WTC11 (cell line): Measurements from ENCODE around the gene VAC14. TPM values are rescaled to one million over a fixed set of nuclear protein-coding genes. Genes with fewer than 3 reads are reported as not detected.

Experiments
- ATAC-seq: fragments of 200-7000 bp; cut with Tn5 transposase; 2 replicates; pipeline ENCODE4 v1.10.0; 2021; ENCODE audit warnings: mild to moderate bottlenecking, moderate library complexity
- CTCF ChIA-PET: fragments of 300-600 bp; sonication (Branson Sonifier 250); formaldehyde crosslinking; loops from one replicate; lab custom pipeline; 2021; ENCODE audit warnings: antibody characterized with exemption; lab: Charles Lee
- POLR2A ChIA-PET: fragments of 350-600 bp; sonication (Branson Sonifier 250); formaldehyde crosslinking; loops from one replicate; lab custom pipeline; 2021; ENCODE audit warnings: antibody characterized with exemption; lab: Charles Lee
- DNase-seq: peaks from one replicate; pipeline ENCODE4 v3.0.0; 2021; ENCODE audit warnings: low spot score
- H3K27ac Mint-ChIP-seq: 2 replicates; pipeline ENCODE4 v1.8.0; 2021; ENCODE audit warnings: mixed read lengths
- H3K27me3 Mint-ChIP-seq: 2 replicates; pipeline ENCODE4 v1.8.0; 2021; ENCODE audit warnings: low read depth, mild to moderate bottlenecking, moderate library complexity, mixed read lengths
- H3K36me3 Mint-ChIP-seq: 2 replicates; pipeline ENCODE4 v1.8.0; 2021; ENCODE audit warnings: mixed read lengths
- H3K4me1 Mint-ChIP-seq: 2 replicates; pipeline ENCODE4 v1.8.0; 2022; ENCODE audit warnings: mixed read lengths
- H3K4me3 Mint-ChIP-seq: 2 replicates; pipeline ENCODE4 v1.8.0; 2021; ENCODE audit warnings: mild to moderate bottlenecking, moderate library complexity, mixed read lengths
- H3K9me3 Mint-ChIP-seq: 2 replicates; pipeline ENCODE4 v1.8.0; 2021; ENCODE audit warnings: mixed read lengths
- ARID4B ChIP-seq: sonication (generic); formaldehyde crosslinking; IDR thresholded peaks from 2 replicates; pipeline ENCODE4 v1.8.0; 2023; ENCODE audit warnings: missing genetic modification reagents, mild to moderate bottlenecking, borderline replicate concordance
- ATF1 ChIP-seq: sonication (generic); formaldehyde crosslinking; IDR thresholded peaks from 2 replicates; pipeline ENCODE4 v1.8.1; 2023; ENCODE audit warnings: mild to moderate bottlenecking, moderate library complexity, missing genetic modification reagents
- ETV6 ChIP-seq: sonication (generic); formaldehyde crosslinking; IDR thresholded peaks from 2 replicates; pipeline ENCODE4 v1.8.1; 2022; ENCODE audit warnings: mild to moderate bottlenecking, missing genetic modification reagents
- GABPB1 ChIP-seq: sonication (generic); formaldehyde crosslinking; IDR thresholded peaks from 2 replicates; pipeline ENCODE4 v1.8.1; 2023; ENCODE audit warnings: mild to moderate bottlenecking, missing genetic modification reagents
- GRHL2 ChIP-seq: fragments of 250-450 bp; sonication (Bioruptor Pico); IDR thresholded peaks from 2 replicates; pipeline ENCODE4 v1.8.0; 2022; ENCODE audit warnings: mild to moderate bottlenecking, moderate library complexity; ENCODE audit not compliant: insufficient replicate concordance, severe bottlenecking
- JAZF1 ChIP-seq: fragments of 250-450 bp; sonication (Bioruptor Pico); IDR thresholded peaks from 2 replicates; pipeline ENCODE4 v1.9.0; 2021; ENCODE audit warnings: moderate library complexity, mild to moderate bottlenecking, inconsistent platforms
- MXD4 ChIP-seq: fragments of 250-450 bp; sonication (Bioruptor Pico); IDR thresholded peaks from 2 replicates; pipeline ENCODE4 v1.8.0; 2021; ENCODE audit warnings: mild to moderate bottlenecking, moderate library complexity, borderline replicate concordance
- NFE2L1 ChIP-seq: sonication (generic); formaldehyde crosslinking; IDR thresholded peaks from 2 replicates; pipeline ENCODE4 v1.8.1; 2023; ENCODE audit warnings: missing genetic modification reagents
- RELA ChIP-seq: sonication (generic); formaldehyde crosslinking; IDR thresholded peaks from 2 replicates; pipeline ENCODE4 v1.8.1; 2022; ENCODE audit warnings: missing genetic modification reagents, mild to moderate bottlenecking, borderline replicate concordance
- ZNF281 ChIP-seq: sonication (generic); formaldehyde crosslinking; IDR thresholded peaks from 2 replicates; pipeline ENCODE4 v1.8.0; 2023; ENCODE audit warnings: mild to moderate bottlenecking, missing genetic modification reagents
- ZNF512 ChIP-seq: sonication (generic); formaldehyde crosslinking; IDR thresholded peaks from 2 replicates; pipeline ENCODE4 v1.8.1; 2022; ENCODE audit warnings: missing genetic modification reagents, borderline replicate concordance
- total RNA-seq: library from RNA; stranded (reverse); gene quantifications from 3 replicates; pipeline ENCODE4 v1.2.3, GENCODE V29; 2021
- TF ChIP-seq, protein P1 (sequence below): sonication (generic); formaldehyde crosslinking; IDR thresholded peaks from 2 replicates; pipeline ENCODE4 v1.8.1; 2022; ENCODE audit warnings: mild to moderate bottlenecking, missing genetic modification reagents, moderate library complexity, borderline replicate concordance
- TF ChIP-seq, protein P2 (sequence below): fragments of 250-450 bp; sonication (Bioruptor Pico); IDR thresholded peaks from 2 replicates; pipeline ENCODE4 v1.9.0; 2021; ENCODE audit warnings: mild to moderate bottlenecking
- TF ChIP-seq, protein P3 (sequence below): sonication (generic); formaldehyde crosslinking; conservative IDR thresholded peaks from 2 replicates; pipeline ENCODE4 v1.8.1; 2023; ENCODE audit warnings: mild to moderate bottlenecking, low read depth, missing genetic modification reagents, moderate library complexity
- TF ChIP-seq, protein P4 (sequence below): sonication (generic); formaldehyde crosslinking; IDR thresholded peaks from 2 replicates; pipeline ENCODE4 v1.8.1; 2023; ENCODE audit warnings: mild to moderate bottlenecking, missing genetic modification reagents, borderline replicate concordance

The VAC14 gene
- total RNA-seq, 1 experiment from 2014 or later = 60.1 TPM

DNA sequence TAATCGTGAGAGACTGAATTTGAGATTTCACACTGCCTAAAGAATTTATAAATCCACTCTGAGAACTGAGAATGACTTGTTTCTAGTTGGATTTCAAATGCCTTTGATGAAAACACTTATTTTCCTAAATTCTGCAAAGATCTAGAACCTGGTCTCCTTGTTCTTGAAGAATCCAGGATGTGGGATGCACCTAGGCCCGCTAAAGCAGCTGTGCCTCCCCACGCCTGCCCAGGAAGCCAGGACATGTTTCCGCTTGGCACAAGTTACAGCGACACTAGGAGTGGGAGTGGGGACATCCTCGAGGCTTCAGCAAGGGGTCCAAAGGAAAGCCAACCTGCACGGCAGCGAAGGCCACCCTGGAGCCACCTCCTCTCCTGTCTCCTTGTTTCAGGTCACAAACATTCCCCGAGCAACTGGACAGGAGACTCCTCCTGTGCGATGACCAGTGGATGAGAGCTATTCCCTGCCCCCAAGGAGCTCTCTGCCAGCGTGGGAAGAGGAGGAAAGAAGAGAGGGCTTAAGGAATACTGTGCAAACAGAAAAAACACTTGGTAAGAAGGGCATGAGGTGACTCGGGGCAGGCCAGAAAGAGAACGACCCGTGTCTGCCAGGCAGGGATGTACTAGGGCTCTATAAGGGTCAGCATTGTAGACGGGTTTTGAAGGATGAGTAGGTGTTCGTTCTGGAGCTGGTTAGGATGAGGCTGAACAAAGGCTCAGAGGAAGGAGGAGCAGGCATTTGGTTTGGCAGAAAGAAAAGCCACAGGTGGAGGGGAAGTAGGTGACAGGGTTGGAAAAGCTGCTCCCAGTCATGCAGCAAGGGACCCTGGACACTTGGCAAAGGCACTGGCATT is 11.1 kb downstream of the VAC14 start (continued):
- no peak for TF ChIP-seq ARID4B (CRISPR knock-in tag)
- no peak for TF ChIP-seq JAZF1 (CRISPR knock-in tag)
- no peak for TF ChIP-seq ATF1
- TF ChIP-seq MXD4 (CRISPR knock-in tag) = no peak
- no peak for TF ChIP-seq RELA (CRISPR knock-in tag)
- no peak for TF ChIP-seq ETV6
- TF ChIP-seq, protein P1, sequence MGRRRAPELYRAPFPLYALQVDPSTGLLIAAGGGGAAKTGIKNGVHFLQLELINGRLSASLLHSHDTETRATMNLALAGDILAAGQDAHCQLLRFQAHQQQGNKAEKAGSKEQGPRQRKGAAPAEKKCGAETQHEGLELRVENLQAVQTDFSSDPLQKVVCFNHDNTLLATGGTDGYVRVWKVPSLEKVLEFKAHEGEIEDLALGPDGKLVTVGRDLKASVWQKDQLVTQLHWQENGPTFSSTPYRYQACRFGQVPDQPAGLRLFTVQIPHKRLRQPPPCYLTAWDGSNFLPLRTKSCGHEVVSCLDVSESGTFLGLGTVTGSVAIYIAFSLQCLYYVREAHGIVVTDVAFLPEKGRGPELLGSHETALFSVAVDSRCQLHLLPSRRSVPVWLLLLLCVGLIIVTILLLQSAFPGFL (CRISPR knock-in tag) = no peak
- TF ChIP-seq GRHL2 (CRISPR knock-in tag) = no peak
- no peak for TF ChIP-seq ZNF512 (CRISPR knock-in tag)
- no peak for TF ChIP-seq ZNF281 (CRISPR knock-in tag)

- Mint-ChIP-seq H3K36me3 (peaks cover 15% of the 10 kb centered on the region), H3K27me3 (no peaks in the 10 kb centered on the region), H3K4me3 (no peak overlapping the region), H3K27ac (peak overlapping the region; percentile 81), H3K4me1 (peaks cover 20% of the 10 kb centered on the region), H3K9me3 (no peaks in the 10 kb centered on the region)
- no peak; the same call in 1 of the 2 replicates for ATAC-seq
- DNase-seq = peak; percentile 60
- POLR2A ChIA-PET = no interaction called here
- CTCF ChIA-PET = interaction anchor here (1.3 kb wide), 2 partner anchors 14 to 51 kb away, joined by 3 to 5 read pairs; no protein-coding TSS in a partner anchor
- TF ChIP-seq, protein P2, sequence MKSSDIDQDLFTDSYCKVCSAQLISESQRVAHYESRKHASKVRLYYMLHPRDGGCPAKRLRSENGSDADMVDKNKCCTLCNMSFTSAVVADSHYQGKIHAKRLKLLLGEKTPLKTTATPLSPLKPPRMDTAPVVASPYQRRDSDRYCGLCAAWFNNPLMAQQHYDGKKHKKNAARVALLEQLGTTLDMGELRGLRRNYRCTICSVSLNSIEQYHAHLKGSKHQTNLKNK = no peak
- TF ChIP-seq GABPB1 (CRISPR knock-in tag) (no peak), NFE2L1 (CRISPR knock-in tag) (no peak)
- TF ChIP-seq, protein P3, sequence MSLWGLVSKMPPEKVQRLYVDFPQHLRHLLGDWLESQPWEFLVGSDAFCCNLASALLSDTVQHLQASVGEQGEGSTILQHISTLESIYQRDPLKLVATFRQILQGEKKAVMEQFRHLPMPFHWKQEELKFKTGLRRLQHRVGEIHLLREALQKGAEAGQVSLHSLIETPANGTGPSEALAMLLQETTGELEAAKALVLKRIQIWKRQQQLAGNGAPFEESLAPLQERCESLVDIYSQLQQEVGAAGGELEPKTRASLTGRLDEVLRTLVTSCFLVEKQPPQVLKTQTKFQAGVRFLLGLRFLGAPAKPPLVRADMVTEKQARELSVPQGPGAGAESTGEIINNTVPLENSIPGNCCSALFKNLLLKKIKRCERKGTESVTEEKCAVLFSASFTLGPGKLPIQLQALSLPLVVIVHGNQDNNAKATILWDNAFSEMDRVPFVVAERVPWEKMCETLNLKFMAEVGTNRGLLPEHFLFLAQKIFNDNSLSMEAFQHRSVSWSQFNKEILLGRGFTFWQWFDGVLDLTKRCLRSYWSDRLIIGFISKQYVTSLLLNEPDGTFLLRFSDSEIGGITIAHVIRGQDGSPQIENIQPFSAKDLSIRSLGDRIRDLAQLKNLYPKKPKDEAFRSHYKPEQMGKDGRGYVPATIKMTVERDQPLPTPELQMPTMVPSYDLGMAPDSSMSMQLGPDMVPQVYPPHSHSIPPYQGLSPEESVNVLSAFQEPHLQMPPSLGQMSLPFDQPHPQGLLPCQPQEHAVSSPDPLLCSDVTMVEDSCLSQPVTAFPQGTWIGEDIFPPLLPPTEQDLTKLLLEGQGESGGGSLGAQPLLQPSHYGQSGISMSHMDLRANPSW (CRISPR knock-in tag) = no peak
- TF ChIP-seq, protein P4, sequence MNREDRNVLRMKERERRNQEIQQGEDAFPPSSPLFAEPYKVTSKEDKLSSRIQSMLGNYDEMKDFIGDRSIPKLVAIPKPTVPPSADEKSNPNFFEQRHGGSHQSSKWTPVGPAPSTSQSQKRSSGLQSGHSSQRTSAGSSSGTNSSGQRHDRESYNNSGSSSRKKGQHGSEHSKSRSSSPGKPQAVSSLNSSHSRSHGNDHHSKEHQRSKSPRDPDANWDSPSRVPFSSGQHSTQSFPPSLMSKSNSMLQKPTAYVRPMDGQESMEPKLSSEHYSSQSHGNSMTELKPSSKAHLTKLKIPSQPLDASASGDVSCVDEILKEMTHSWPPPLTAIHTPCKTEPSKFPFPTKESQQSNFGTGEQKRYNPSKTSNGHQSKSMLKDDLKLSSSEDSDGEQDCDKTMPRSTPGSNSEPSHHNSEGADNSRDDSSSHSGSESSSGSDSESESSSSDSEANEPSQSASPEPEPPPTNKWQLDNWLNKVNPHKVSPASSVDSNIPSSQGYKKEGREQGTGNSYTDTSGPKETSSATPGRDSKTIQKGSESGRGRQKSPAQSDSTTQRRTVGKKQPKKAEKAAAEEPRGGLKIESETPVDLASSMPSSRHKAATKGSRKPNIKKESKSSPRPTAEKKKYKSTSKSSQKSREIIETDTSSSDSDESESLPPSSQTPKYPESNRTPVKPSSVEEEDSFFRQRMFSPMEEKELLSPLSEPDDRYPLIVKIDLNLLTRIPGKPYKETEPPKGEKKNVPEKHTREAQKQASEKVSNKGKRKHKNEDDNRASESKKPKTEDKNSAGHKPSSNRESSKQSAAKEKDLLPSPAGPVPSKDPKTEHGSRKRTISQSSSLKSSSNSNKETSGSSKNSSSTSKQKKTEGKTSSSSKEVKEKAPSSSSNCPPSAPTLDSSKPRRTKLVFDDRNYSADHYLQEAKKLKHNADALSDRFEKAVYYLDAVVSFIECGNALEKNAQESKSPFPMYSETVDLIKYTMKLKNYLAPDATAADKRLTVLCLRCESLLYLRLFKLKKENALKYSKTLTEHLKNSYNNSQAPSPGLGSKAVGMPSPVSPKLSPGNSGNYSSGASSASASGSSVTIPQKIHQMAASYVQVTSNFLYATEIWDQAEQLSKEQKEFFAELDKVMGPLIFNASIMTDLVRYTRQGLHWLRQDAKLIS (CRISPR knock-in tag) = no peak
Observed at GRCh38 chr16:70788668-70789594, 12.0 kb downstream of the VAC14 start.
